HG03108 (cell line): ENCODE measurements around the gene CBFA2T2.
A peak's percentile ranks its signal among the peaks of the same experiment; 100 is the strongest.
"Not testable (repeated sequence)": the region's sequence is repeated elsewhere in the genome, so short reads cannot be mapped to it uniquely, and the experiment has no call there.

Source experiments
- ATAC-seq: cut with Tn5 transposase; IDR thresholded peaks from one replicate; pipeline ENCODE4 v1.9.1; 2021; ENCODE audit warnings: moderate library complexity; ENCODE audit not compliant: unreplicated experiment

CBFA2T2 gene

DNA sequence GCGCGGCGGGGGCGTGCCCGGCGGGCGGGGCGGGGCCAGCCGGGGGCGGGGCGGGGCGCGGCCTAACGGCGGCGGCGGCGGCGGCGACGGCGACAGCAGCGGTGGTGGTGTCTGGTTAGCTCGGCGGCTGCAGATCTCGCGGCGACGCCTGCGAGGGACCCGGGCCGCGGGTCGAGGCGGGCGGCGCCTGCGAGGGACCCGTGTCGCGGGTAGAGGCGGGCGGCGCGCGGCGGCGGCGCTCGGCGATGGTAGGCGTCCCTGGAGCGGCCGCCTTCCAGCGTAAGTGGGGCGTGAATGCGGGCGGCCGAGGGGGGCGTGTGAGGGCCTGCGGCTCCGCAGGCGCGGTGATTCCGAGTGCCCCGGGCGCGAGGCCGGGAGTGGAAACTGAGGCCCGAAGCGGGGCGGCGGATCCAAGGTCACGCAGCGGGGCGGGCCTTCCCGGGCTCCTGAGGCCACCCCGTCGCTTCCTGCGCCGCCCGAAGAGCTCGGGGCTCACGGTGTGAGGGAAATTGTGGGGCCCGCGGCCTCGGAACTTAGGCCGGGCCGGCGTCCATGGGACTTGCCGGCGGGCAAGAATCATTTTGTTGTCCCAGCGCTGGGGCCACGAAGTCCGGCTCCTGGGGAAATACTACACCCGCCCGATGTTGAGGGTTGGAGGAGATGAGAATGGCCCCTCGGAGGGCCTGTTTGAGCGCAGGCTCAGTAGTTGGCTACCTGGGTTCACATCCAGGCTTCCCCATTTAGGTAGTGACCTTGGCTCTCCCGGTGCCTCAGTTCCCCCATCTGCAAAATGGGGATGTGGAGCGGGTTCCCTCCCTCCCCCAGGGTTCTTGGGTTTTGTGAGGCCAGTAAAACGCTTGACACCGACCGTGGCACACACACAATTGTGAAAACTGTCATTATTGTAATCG, at the start of gene CBFA2T2:
TSS of gene CBFA2T2 (plus strand) at position 74 of the 911 bp plus-strand sequence. CDS start at position 246, 172 bp downstream.
- peak; percentile 39 for ATAC-seq

DNA sequence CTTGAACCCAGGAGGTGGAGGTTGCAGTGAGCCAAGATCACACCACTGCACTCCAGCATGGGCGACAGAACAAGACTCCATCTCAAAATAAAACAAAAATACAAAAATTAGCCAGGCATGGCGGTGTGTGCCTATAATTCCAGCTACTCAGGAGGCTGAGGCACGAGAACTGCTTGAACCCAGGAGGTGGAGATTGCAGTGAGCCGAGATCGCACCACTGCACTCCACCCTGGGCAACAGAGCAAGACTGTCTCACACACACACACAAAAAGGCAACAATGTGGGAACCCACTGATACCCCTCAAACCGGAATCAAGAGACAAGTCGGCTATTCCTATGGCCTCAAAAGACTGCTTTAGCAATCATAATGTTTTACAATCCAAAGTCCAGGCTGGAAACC, 49.3 kb upstream of the CBFA2T2 start:
- ATAC-seq, result not testable (repeated sequence)

DNA sequence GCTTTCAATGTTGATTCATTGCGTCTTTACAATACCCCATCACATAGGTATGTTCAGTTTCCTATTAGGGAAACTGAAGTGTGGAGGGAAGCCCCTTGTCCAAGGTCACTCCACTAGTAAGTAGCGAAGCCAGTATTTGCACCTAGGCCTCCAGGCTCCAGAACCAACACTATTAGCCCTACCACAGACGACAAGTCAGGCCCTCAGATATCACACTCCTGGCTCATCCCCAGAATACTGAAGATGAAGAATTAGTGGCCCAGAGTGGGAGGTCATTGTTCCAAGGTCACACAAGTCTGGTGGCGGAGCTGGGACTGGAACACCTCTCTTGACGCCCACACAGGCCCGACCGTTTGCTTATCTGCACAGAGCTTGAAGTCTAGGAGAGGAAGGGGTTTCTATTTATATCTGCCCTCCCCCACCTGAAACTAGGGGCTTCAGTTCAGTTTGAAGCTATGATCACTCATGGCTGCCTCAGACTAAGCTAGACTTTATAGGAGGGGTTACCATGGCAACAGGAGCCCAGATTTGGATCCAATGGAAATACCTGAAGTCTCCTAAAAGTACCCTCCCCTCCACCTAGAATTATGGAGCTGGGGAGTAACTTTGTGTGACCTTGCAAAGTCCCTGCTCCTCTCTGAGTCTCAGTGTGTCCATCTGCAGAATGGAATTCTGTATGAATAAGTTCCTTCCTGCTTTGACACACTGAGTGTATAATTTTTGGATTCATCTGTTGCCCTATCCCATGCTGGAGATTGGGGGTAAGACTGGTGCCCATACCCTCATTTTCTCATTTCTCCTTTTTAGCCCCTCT, 48.5 kb upstream of the CBFA2T2 start:
- no peak for ATAC-seq

DNA sequence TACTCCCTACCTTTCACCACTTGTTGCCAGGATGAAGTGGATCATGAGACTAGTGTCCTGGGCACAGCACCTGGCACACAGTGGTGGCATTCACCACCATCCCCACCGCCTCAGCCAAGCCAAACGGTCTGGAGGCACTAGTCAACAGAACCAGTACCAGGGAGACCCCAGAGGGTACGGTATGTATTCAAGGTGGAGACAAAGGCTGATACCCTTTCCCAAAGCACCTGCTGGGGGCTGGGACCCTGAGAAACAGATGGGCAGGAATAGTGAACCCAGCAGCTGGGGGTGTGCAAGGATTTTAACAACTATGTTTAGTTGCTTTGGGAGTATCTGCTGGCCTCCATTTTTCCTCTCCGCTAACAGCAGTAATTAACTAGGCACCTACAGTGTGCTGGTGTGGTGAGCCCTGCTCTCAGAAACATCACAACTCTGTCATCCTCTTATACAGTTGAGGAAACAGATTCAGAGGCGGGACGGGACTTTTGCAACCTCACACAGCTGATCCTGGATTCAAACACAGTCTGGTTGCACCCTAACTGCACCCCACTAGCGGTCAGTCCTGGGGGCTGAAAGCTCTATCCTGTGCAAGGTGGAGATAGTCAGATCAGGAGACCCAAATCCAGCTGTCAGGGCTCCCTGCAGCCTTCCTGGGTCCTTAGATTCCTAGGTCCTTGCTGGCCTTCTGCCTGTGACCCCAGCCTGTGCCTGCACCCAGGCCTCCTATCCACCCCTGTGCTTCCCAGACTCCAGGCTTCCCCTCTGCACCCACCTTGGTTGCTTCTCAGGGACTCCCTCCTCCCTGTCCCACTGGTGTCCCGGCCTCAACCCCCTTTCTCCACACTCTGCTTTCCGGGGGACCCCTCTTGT, 47.5 kb upstream of the CBFA2T2 start:
- ATAC-seq, result no peak

DNA sequence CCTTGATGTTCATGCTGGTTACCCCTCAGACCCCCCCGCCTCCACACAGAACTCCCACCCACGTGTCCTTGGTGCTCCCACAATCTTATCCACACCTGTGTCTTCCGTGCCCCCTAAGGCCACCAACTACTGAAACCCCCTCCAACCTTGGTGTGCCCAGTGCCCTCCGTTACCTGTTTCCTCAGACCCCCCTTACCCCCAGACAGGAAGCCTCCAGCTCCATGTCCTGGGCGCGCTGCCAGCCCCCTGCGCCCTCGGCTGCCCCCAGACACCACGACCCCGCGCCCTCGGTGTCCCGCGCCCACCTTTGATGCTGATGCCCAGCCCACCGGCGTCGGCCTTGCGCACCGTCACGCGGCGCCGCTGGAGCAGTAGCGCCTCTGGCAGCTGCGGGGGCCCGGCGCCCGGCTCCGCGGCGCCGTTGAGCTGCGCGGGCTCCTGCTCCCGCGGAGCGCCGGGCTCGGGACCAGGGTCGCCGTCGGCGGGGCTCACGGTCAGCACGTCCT, 46.8 kb upstream of the CBFA2T2 start:
- peak; percentile 11 for ATAC-seq

DNA sequence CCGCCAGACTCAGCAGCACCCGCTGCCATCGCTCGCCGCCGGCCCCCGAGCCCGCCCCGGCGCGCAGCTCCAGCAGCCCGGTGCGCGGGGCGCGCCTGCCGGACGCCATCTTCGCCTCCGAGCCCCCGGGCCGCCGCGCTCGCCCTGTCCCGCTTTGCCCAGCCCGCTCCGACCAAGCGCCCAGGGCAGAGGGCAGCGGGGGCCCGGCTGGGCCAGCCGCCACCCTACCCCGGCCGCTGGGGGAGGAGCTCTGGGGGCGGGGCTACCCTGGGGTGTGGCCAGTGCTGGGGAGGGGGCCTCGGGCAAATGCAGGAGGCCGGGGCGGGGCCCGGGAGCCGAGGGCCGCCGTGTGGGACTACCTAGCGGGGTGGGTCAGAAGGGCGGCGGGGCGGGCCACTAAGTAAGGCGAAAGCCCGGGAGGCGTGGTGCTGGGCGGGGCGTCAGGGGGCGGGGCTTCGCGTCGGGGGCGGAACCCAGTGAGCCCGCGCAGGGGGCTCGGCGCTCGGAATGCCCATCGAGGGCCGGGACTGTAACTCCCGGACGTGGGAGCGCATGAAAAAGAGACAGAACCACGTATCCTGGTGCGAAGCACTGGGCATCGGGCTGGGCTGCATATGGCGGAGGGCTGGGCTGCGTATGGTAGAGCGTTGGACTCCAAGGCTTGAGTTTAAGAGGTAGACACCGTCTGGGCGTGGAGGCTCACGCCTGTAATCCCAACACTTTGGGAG, 46.2 kb upstream of the CBFA2T2 start, which contains the start of gene SNTA1:
TSS of gene SNTA1 (minus strand) at position 252 of the 728 bp plus-strand sequence. CDS start at position 109, 143 bp downstream.
- peak; percentile 58 for ATAC-seq

DNA sequence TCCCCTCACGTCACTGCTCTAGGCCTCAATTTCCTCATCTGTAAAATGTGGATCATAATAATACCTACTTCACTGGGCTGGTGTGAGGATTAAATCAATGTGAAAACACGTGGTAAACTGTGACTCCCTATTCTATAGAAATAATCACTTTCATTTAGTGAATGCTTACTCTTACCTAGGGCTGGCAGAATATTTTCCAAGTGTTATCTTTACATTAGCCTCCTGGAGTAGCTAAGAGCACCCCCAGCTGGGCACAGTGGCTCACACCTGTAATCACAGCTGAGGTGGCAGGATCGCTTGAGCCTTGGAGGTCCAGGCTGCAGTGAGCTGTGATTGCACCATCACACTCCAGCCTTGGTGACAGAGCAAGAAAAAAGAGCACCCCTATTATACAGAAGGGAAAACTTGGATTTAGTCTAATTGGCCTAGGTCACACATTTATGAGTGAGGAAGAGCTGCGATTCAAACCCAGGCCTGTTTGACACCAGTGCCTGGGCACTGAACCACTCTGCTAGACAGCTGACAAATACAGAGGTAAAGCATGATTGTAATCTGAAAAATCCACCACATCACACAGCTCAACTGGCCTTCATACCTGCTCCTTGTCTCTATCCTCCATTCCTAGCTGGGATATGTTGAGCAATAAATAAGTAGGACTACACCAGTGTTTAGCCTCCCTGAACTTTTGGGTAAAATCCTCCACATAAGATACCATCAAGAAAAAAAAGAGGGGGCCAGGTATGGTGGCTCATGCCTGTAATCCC, 44.9 kb upstream of the CBFA2T2 start:
- no peak for ATAC-seq

DNA sequence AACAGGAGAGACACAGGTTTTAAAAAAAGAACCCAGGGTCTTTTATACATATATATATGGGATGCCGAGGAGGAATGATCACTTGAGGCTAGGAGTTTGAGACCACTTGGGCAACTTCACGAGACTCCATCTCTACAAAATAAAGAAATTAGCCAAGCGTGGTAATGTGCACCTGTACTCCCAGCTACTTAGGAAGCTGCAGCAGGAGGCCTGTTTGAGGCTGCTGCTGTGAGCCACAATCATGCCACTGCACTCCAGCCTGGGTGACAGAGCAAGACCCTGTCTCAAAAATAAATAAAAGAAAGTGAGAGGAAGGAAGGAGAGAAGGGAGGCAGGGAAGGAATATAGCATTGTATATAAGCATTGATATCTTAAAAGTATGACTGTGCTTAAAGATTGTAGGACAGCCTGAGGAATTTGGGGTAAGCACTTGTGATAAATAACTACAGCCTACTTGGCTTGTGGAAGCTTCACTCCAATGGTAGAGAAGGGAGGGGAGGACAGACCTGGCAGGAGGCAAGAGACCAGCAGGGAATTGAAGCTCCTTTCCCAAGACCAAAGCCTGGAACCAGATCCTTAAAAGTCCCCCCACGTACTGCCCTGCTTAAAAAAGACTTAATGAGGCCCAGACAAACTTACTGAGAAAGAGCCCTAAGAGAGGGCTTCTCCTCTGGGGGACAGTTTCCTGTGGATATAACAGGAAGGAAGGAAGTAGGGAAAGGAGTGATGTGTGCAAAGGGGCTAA, 43.8 kb upstream of the CBFA2T2 start:
- no peak for ATAC-seq

DNA sequence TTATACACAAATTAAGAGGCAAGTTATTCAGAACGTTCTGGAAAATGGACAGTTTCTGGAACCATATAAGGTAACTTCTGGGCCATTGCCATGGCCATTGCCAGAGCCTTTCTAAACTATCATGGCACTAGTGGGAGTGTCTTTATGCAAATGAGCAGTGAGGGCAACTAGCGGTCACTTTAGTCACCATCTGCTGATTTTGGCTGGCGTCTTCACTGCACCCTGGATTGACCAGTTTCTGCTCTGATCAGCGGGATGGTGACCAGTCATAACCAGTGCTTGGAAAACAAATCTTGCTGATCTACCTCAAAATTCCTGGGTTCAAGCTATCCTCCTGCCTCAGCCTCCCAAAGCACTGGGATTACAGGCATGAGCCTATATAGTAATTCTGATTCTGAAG, 39.0 kb upstream of the CBFA2T2 start:
- no peak for ATAC-seq

DNA sequence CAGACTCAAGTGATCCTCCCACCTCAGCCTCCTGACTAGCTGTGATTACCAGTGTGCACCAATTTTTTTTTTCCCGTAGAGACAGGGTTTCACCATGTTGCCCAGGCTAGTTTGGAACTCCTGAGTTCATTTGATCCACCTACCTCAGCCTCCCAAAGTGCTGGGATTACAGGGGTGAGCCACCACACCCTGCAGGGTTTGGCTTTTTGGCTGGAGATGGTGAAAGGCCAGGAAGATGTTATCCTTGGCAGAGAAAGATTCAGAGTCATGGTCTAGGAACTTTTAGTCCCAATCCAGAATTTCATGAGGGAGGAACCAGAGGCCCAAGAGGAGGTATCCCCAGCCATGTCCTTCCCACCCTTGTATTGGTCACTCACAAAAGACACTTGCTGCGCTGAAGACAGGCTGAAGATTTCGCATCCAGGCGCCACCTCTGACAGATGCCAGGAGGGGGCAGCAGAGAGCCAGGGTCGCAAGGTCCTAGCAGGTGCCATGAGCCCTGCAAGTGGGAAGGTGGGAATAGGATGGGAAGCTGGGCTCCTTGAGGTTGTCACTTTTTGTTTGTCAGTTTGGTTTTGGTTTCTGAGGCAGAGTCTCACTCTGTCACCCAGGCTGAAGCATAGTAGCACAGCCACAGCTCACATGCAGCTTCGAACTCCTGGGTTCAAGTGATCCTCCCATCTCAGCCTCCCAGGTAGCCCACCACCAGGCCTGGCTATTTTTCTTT, 32.8 kb upstream of the CBFA2T2 start:
- ATAC-seq, result peak; percentile 66

DNA sequence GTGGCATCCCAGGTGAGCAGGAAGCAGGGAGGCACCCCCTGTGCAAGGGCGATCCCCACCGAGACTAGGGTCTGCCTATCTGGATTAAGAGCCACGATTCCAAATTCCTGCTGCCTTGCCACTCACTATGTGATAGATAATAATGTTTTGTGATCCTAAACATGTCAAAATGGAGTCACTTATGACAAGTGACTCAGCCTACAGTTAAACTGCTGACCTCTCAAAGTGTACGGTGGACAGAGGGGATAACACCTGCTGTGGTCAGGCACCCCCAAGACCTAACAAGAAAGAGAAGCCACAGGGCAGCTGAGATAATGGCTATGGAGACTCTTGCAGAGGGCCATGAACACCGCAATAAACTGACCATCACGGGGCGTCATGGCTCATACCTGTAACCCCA, 30.3 kb upstream of the CBFA2T2 start:
- no peak for ATAC-seq

DNA sequence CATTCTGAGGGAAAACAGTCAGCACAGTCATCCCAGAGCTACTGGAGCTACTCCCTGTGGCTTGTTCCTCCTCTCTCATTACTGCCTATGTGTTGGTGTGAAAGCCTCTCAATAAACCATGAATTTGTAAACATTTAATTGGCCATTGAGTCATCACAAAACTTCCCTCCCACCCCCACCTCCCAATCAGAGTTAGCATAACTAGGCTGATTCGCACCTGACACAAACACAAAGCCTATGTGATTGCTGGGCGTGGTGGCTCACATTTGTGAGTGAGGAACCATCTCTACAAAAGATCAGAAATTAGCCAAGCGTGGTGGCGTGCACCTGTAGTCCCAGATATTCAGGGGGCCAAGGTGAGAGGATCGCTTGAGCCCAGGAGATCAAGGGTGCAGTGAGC, 29.2 kb upstream of the CBFA2T2 start:
- no peak for ATAC-seq

DNA sequence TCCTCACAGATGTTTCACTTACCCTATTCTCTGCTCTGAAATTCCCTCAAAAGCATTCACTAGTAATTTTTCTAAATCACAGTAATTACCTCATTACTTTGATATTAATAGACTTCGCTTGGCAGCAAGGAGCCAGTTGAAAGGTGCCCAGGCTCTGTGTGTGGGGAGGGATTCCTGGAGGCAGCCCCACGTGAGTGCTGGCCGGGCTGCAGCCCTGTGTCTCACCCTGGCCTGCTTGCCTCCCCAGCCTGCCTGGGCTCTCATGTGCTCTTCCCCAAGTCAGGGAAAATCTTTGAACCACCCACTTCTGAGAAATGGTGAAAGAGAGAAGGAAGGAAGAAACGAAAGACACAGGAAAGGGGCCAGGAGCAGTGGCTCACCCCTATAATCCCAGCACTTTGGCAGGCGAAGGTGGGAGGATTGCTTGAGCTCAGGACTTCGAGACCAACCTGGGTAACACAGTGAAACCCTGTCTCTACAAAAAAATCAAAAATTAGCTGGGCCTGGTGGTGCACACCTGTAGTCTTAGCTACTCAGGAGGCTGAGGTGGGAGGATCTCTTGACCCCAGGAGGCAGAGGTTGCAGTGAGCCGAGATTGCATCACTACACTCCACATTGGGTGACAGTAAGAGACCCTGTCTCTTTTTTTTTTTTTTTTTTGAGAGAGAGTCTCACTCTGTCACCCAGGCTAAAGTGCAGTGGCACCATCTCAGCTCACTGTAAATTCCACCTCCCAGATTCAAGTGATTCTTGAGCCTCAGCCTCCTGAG, 26.4 kb upstream of the CBFA2T2 start:
- ATAC-seq, result no peak

DNA sequence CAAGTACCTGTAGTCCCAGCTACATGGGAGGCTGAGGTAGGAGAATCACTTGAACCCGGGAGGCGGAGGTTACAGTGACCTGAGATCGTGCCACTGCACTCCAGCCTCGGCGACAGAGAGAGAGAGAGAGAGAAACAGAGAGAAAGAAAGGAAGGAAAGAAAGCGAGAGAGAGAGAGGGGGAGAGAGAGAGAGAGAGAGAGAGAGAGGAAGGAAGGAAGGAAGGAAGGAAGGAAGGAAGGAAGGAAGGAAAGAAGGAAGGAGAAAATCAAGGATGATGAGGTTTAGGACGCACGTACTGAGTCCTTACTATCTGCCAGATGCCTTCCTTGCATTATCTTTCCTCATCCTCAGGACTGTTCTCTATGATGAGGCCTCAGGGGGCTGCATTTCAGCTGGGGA, 25.1 kb upstream of the CBFA2T2 start:
- ATAC-seq, result not testable (repeated sequence)

DNA sequence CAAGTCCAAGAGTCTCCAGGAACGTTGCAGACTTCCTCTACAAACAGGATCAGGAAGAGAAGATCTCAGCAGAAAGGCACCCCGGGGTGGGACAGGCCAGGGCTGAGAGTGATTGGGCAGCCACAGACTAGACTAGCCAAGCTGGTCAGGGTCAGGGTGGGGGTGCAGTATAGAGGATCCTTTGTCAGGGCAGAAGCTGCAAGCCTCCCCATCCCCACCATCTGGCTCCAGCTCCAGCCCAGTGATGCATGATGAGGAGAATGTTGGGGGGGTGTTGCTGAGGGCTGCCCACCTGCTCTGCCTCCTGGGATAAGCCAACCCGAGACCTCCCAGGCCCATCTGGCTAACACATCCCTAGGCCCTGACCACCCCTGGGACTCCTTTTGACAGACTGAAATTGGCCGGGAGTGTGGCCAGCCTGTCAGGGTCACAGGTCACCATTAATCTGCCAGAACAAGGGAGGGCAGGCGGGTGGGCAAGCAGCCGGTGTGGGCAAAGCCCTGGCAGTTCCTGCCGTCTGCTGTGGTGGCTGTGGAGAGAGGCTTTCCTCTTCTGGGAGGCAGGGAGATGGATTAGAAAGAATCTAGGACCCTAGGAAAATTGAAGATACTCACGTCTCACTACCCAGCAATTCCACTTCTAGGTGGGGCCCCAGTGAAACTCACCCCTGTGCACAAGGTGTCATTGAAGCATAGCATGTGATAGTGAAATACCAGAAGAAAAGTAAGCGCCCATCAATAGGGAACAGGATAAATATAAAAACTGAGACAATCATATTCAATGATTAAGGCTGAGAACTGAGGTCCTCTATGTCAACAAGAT, 24.2 kb upstream of the CBFA2T2 start:
- no peak for ATAC-seq

DNA sequence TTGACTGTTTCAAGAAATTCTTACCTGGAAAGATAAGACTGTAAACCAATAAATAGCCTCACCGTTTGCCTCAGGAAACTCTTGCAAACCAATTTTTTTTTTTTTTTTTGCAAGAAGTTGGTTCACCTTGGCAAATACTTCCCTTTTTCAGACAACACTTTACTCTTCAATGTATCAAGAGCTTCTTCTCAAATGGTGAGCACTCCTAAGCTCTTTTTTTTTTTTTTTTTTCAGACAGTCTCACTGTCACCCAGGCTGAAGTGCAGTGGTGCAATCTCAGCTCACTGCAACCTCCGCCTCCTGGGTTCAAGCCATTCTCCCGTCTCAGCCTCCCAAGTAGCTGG, 23.6 kb upstream of the CBFA2T2 start:
- no peak for ATAC-seq
